Karpas-422 (cell line): ENCODE results near the gene SPATA18. TPM values are rescaled to one million over a fixed set of nuclear protein-coding genes. Genes with fewer than 3 reads are reported as not detected.

Source experiments
- DNase-seq: peaks from one replicate; pipeline ENCODE4 v3.0.0-alpha.2; 2015
- H2AFZ ChIP-seq: fragments of 200-600 bp; sonication (generic); 2 replicates; pipeline ENCODE4 v1.6.1; 2014; ENCODE audit warnings: antibody characterized with exemption, low read length, mixed read lengths
- H3K27ac ChIP-seq: fragments of 200-600 bp; sonication (generic); 2 replicates; pipeline ENCODE4 v1.5.1; 2014; ENCODE audit warnings: mild to moderate bottlenecking, low read length, moderate library complexity
- H3K27me3 ChIP-seq: fragments of 200-600 bp; sonication (generic); 2 replicates; pipeline ENCODE4 v1.6.1; 2014; ENCODE audit warnings: low read length, mixed read lengths
- H3K36me3 ChIP-seq: fragments of 200-600 bp; sonication (generic); 2 replicates; pipeline ENCODE4 v1.6.1; 2014; ENCODE audit warnings: low read length, mixed read lengths; ENCODE audit not compliant: insufficient read depth
- H3K4me1 ChIP-seq: fragments of 200-600 bp; sonication (generic); 2 replicates; pipeline ENCODE4 v1.6.1; 2014; ENCODE audit warnings: mild to moderate bottlenecking, low read length, mixed read lengths
- H3K4me2 ChIP-seq: fragments of 200-600 bp; sonication (generic); 2 replicates; pipeline ENCODE4 v1.6.1; 2014; ENCODE audit warnings: low read length, low read depth, mild to moderate bottlenecking; ENCODE audit not compliant: poor library complexity, severe bottlenecking
- H3K4me3 ChIP-seq: fragments of 200-600 bp; sonication (generic); 2 replicates; pipeline ENCODE4 v1.5.1; 2014; ENCODE audit warnings: mild to moderate bottlenecking, antibody characterized with exemption, low read length, mixed read lengths
- H3K79me2 ChIP-seq: fragments of 200-600 bp; sonication (generic); 2 replicates; pipeline ENCODE4 v1.6.1; 2014; ENCODE audit warnings: mild to moderate bottlenecking, low read length, mixed read lengths
- H3K9ac ChIP-seq: fragments of 200-600 bp; sonication (generic); 2 replicates; pipeline ENCODE4 v1.6.0; 2014; ENCODE audit warnings: low read length
- H3K9me2 ChIP-seq: fragments of 200-600 bp; sonication (generic), shearing (Covaris generic); replicated peaks from 2 replicates; pipeline ENCODE4 v1.6.0; 2014; ENCODE audit warnings: mild to moderate bottlenecking, low read length, moderate library complexity; ENCODE audit not compliant: insufficient read depth
- H3K9me3 ChIP-seq: fragments of 300-700, 200-600 bp; sonication (generic); 2 replicates; pipeline ENCODE4 v1.6.1; 2014; ENCODE audit warnings: low read length, mixed read lengths
- H4K20me1 ChIP-seq: fragments of 200-600 bp; sonication (generic); 2 replicates; pipeline ENCODE4 v1.6.1; 2014; ENCODE audit warnings: mild to moderate bottlenecking, antibody characterized with exemption, low read length, low read depth; ENCODE audit not compliant: insufficient read depth
- total RNA-seq: library from RNA; depleted of rRNA; stranded (reverse); fragments of >200 nt; shearing (Covaris generic); gene quantifications from 2 replicates; pipeline ENCODE4 v1.2.3, GENCODE V29; 2014; ENCODE audit warnings: low replicate concordance

Gene SPATA18
- total RNA-seq, 1 experiment from 2014 or later, result not detected

- no peaks in the 10 kb centered on the region for H3K9me2 ChIP-seq
- no peaks in the 10 kb centered on the region for H3K36me3 ChIP-seq
- peak overlapping the region; percentile 73 for H3K4me3 ChIP-seq
- H4K20me1 ChIP-seq, result no peaks in the 10 kb centered on the region
- DNase-seq, result peak; percentile 86
- H3K4me2 ChIP-seq, result peak overlapping the region; percentile 97
- peak overlapping the region; percentile 80 for H3K9ac ChIP-seq
- H3K4me1 ChIP-seq, result peaks cover 33% of the 10 kb centered on the region
- H3K9me3 ChIP-seq, result no peaks in the 10 kb centered on the region
- H2AFZ ChIP-seq, result peak overlapping the region; percentile 72; the same call in 1 of the 2 replicates
- H3K27ac ChIP-seq, result peak overlapping the region; percentile 67
- H3K27me3 ChIP-seq, result 0 out of 2 replicates have a peak, but pooled peaks cover 3% of the 10 kb centered on the region
- H3K79me2 ChIP-seq, result peaks cover 47% of the 10 kb centered on the region
Measured at GRCh38 chr4:52037689-52038102, 13.4 kb upstream of the SPATA18 start.

- no peaks in the 10 kb centered on the region for H3K9me2 ChIP-seq
- no peaks in the 10 kb centered on the region for H4K20me1 ChIP-seq
- 0 out of 2 replicates have a peak, but pooled peaks cover 3% of the 10 kb centered on the region for H3K27me3 ChIP-seq
- peaks cover 33% of the 10 kb centered on the region for H3K4me1 ChIP-seq
- H3K79me2 ChIP-seq, result peaks cover 41% of the 10 kb centered on the region
- DNase-seq, result peak; percentile 88
- H2AFZ ChIP-seq, result peak within 1 kb of the TSS; percentile 95
- no peaks in the 10 kb centered on the region for H3K36me3 ChIP-seq
- peak within 1 kb of the TSS; percentile 97 for H3K4me2 ChIP-seq
- no peaks in the 10 kb centered on the region for H3K9me3 ChIP-seq
- H3K9ac ChIP-seq, result peak within 1 kb of the TSS; percentile 80
- H3K27ac ChIP-seq, result peak within 1 kb of the TSS; percentile 67
- H3K4me3 ChIP-seq, result peak within 1 kb of the TSS; percentile 73
Measured at GRCh38 chr4:52038103-52038912, 12.8 kb upstream of the SPATA18 start, which contains the start of gene SGCB. SGCB (minus strand) TSS chr4:52038299; CDS start chr4:52038259, 40 bp downstream.

- H3K79me2 ChIP-seq, result no peaks in the 10 kb centered on the region
- peaks cover 6% of the 10 kb centered on the region for H3K4me1 ChIP-seq
- no peak for DNase-seq
- no peak overlapping the region for H3K9ac ChIP-seq
- no peaks in the 10 kb centered on the region for H3K9me2 ChIP-seq
- H3K4me3 ChIP-seq, result no peak overlapping the region
- H3K27me3 ChIP-seq, result 0 out of 2 replicates have a peak, but pooled peaks cover 3% of the 10 kb centered on the region
- no peaks in the 10 kb centered on the region for H3K9me3 ChIP-seq
- no peak overlapping the region for H3K27ac ChIP-seq
- H3K4me2 ChIP-seq, result no peak overlapping the region
- H4K20me1 ChIP-seq, result no peaks in the 10 kb centered on the region
- no peaks in the 10 kb centered on the region for H3K36me3 ChIP-seq
- no peak overlapping the region for H2AFZ ChIP-seq
Measured at GRCh38 chr4:52045028-52045427, 6.1 kb upstream of the SPATA18 start.

- H3K4me3 ChIP-seq, result no peak overlapping the region
- H3K27ac ChIP-seq, result no peak overlapping the region
- H3K9ac ChIP-seq, result no peak overlapping the region
- H4K20me1 ChIP-seq, result no peaks in the 10 kb centered on the region
- DNase-seq, result no peak
- no peaks in the 10 kb centered on the region for H3K9me2 ChIP-seq
- H3K4me2 ChIP-seq, result no peak overlapping the region
- peaks cover 31% of the 10 kb centered on the region for H3K4me1 ChIP-seq
- no peak overlapping the region for H2AFZ ChIP-seq
- H3K79me2 ChIP-seq, result no peaks in the 10 kb centered on the region
- H3K27me3 ChIP-seq, result no peaks in the 10 kb centered on the region
- no peaks in the 10 kb centered on the region for H3K36me3 ChIP-seq
- H3K9me3 ChIP-seq, result no peaks in the 10 kb centered on the region
Measured at GRCh38 chr4:52049266-52049665, 1.8 kb upstream of the SPATA18 start.

- Histone ChIP-seq H3K9me2 (no peaks in the 10 kb centered on the region), H3K4me1 (peaks cover 31% of the 10 kb centered on the region), H3K4me3 (peak overlapping the region; percentile 65), H3K36me3 (no peaks in the 10 kb centered on the region), H3K4me2 (peak overlapping the region; percentile 77), H4K20me1 (no peaks in the 10 kb centered on the region), H3K9me3 (no peaks in the 10 kb centered on the region), H3K9ac (peak overlapping the region; percentile 51), H2AFZ (peak overlapping the region; percentile 69; the same call in 1 of the 2 replicates), H3K27ac (no peak overlapping the region), H3K27me3 (no peaks in the 10 kb centered on the region), H3K79me2 (no peaks in the 10 kb centered on the region)
- DNase-seq, result no peak
Measured at GRCh38 chr4:52051615-52052474, 741 bp downstream of the SPATA18 start.

- Histone ChIP-seq H3K79me2 (no peaks in the 10 kb centered on the region), H3K4me1 (peaks cover 31% of the 10 kb centered on the region), H3K9ac (peak overlapping the region; percentile 29; the same call in 1 of the 2 replicates), H3K36me3 (no peaks in the 10 kb centered on the region), H3K27ac (no peak overlapping the region), H3K9me3 (no peaks in the 10 kb centered on the region), H3K27me3 (no peaks in the 10 kb centered on the region), H3K9me2 (no peaks in the 10 kb centered on the region), H3K4me2 (peak overlapping the region; percentile 77), H3K4me3 (peak overlapping the region; percentile 65), H4K20me1 (no peaks in the 10 kb centered on the region), H2AFZ (no peak overlapping the region)
- DNase-seq, result peak; percentile 72
Measured at GRCh38 chr4:52052475-52052780, 1.3 kb downstream of the SPATA18 start.

GRCh38 chr4:52054254-52054653 is 3.1 kb downstream of the SPATA18 start:
- Histone ChIP-seq H2AFZ (no peak overlapping the region), H3K27me3 (no peaks in the 10 kb centered on the region), H4K20me1 (no peaks in the 10 kb centered on the region), H3K9me3 (no peaks in the 10 kb centered on the region), H3K4me2 (no peak overlapping the region), H3K36me3 (no peaks in the 10 kb centered on the region), H3K79me2 (no peaks in the 10 kb centered on the region), H3K4me3 (no peak overlapping the region), H3K9me2 (no peaks in the 10 kb centered on the region), H3K4me1 (peaks cover 25% of the 10 kb centered on the region), H3K9ac (no peak overlapping the region), H3K27ac (no peak overlapping the region)
- no peak for DNase-seq

- H3K9me2 ChIP-seq, result no peaks in the 10 kb centered on the region
- H3K79me2 ChIP-seq, result no peaks in the 10 kb centered on the region
- DNase-seq, result no peak
- no peaks in the 10 kb centered on the region for H3K36me3 ChIP-seq
- no peak overlapping the region for H3K27ac ChIP-seq
- no peaks in the 10 kb centered on the region for H3K27me3 ChIP-seq
- no peak overlapping the region for H3K4me2 ChIP-seq
- no peak overlapping the region for H3K4me3 ChIP-seq
- H2AFZ ChIP-seq, result no peak overlapping the region
- H3K9ac ChIP-seq, result no peak overlapping the region
- H3K4me1 ChIP-seq, result peaks cover 9% of the 10 kb centered on the region
- no peaks in the 10 kb centered on the region for H4K20me1 ChIP-seq
- no peaks in the 10 kb centered on the region for H3K9me3 ChIP-seq
Measured at GRCh38 chr4:52057196-52057595, 6.1 kb downstream of the SPATA18 start.
